Prostate gland (tissue), 2 donors: ENCODE measurements around the gene BCAS3.

Source experiments
- POLR2A ChIP-seq: fragments of 450-650 bp; IDR thresholded peaks from one replicate; pipeline ENCODE4 v1.6.1; 2016; ENCODE audit warnings: antibody characterized with exemption, mild to moderate bottlenecking
- TF ChIP-seq, protein P1 (sequence below), 4 experiments: fragments of 200-600 bp in 2 of 4; fragments of 450-650 bp in 2 of 4; sonication (generic) in 2 of 4; IDR thresholded peaks; 1 replicate in 3 of 4; 2 replicates in 1 of 4; pipeline ENCODE4 v1.5.1; 2016 to 2019; ENCODE audit warnings: antibody characterized with exemption in 4 of 4, mild to moderate bottlenecking in 2 of 4, moderate library complexity in 2 of 4

DNA sequence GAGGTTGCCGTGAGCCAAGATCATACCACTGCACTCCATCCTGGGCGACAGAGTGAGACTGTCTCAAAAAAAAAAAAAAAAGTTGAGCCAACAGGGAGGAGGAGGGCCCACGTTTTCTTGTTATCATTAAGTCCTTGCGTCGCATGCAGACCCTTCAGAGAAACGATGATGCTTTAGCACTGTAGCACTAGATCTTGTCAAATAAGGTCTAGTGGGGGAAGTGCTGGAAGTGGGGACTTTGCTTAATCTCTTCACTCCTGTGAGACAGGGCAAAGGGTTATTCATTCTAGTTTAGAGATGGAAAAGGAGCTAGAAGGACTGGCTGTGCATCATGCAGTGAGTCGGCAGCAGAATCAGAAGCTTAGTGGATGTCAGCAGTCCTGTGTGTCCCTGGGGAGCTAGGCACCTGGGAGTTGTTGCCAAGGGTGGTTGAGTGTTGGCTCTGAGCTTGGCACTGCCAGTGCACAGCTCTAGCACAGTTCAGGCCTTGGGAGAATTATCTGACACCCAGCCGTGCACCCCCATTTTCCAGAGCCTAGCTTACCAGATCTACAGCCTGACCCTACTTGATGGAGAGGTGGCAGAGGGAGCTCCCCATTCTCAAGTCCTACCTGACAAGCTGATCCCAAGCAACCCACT is 688.5 kb downstream of the BCAS3 start:
- TF ChIP-seq, protein P1, sequence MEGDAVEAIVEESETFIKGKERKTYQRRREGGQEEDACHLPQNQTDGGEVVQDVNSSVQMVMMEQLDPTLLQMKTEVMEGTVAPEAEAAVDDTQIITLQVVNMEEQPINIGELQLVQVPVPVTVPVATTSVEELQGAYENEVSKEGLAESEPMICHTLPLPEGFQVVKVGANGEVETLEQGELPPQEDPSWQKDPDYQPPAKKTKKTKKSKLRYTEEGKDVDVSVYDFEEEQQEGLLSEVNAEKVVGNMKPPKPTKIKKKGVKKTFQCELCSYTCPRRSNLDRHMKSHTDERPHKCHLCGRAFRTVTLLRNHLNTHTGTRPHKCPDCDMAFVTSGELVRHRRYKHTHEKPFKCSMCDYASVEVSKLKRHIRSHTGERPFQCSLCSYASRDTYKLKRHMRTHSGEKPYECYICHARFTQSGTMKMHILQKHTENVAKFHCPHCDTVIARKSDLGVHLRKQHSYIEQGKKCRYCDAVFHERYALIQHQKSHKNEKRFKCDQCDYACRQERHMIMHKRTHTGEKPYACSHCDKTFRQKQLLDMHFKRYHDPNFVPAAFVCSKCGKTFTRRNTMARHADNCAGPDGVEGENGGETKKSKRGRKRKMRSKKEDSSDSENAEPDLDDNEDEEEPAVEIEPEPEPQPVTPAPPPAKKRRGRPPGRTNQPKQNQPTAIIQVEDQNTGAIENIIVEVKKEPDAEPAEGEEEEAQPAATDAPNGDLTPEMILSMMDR (IDR thresholded peaks at IDR 0.05), result no peak
- no peak for TF ChIP-seq POLR2A
